Measurements from ENCODE around the gene RERE.
A peak's percentile ranks its signal among the peaks of the same experiment; 100 is the strongest.

DNA sequence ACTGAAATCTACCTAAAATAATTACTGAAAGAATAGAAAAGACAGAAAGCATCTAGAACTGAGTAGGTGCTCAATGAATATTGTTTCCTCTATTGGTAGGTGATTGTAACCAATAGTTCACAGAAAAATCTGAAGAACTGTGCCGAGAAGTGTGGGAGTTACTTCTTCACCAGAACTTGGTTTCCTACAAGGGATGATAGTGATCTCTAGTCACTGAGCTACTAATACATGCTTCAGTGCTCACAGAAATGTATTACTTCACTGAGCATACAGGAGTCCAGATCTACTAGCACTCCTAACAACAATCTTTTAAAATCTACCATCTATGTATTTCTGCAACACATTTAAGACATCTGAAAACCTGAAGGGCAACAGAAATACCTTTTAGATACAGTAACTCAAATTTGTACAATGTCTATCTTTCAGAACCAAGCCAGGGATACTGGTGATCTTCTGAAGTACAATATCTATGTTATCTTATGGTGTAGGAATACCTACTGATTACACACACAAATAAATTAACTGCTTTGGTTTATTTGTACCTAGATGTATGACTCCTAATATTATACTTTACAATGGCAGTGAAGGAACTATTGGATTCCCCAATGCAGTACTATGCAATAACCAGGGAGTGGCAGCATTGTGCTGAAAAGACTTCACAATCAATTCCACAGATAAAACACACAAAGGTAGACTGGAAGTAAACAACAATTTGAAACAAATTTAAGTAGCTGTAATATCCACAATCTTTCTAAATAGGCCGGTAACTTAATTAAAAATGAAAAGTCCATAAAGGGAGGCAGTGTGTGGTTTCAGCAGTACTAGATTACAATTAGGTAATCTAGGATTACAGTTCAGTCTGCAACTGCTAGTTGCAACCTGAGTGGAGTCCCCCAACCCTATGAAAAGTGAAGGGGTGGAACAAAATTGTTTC is 256.6 kb downstream of the RERE start:
- TF ChIP-seq, protein P1, sequence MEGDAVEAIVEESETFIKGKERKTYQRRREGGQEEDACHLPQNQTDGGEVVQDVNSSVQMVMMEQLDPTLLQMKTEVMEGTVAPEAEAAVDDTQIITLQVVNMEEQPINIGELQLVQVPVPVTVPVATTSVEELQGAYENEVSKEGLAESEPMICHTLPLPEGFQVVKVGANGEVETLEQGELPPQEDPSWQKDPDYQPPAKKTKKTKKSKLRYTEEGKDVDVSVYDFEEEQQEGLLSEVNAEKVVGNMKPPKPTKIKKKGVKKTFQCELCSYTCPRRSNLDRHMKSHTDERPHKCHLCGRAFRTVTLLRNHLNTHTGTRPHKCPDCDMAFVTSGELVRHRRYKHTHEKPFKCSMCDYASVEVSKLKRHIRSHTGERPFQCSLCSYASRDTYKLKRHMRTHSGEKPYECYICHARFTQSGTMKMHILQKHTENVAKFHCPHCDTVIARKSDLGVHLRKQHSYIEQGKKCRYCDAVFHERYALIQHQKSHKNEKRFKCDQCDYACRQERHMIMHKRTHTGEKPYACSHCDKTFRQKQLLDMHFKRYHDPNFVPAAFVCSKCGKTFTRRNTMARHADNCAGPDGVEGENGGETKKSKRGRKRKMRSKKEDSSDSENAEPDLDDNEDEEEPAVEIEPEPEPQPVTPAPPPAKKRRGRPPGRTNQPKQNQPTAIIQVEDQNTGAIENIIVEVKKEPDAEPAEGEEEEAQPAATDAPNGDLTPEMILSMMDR (IDR thresholded peaks at IDR 0.05): peak; percentile 88 to 96 (median 92)
- TF ChIP-seq POLR2A (IDR thresholded peaks at IDR 0.05): no peak

Measured in uterus (tissue), 2 donors.